Activated CD4-positive, alpha-beta T cell treated with anti-CD3 and anti-CD28 coated beads for 36 hours (primary cell): ENCODE results near the gene TAOK1. TPM values are rescaled to one million over a fixed set of nuclear protein-coding genes. Genes with fewer than 3 reads are reported as not detected.

Source experiments
- ATAC-seq: fragments of 200-7000 bp; cut with Tn5 transposase; one replicate; pipeline ENCODE4 v1.10.0; 2021; ENCODE audit warnings: mild to moderate bottlenecking, moderate library complexity
- CTCF ChIA-PET: fragments of 350-600 bp; sonication (Branson Sonifier 250); formaldehyde crosslinking; loops from one replicate; lab custom pipeline; 2021; ENCODE audit warnings: antibody characterized with exemption; lab: Charles Lee
- POLR2A ChIA-PET: fragments of 350-600 bp; sonication (Branson Sonifier 250); formaldehyde crosslinking; loops from one replicate; lab custom pipeline; 2021; ENCODE audit warnings: antibody characterized with exemption, inconsistent platforms; lab: Charles Lee
- DNase-seq: peaks from one replicate; pipeline ENCODE4 v3.0.0-alpha.2; 2020
- H3K27ac Mint-ChIP-seq: one replicate; pipeline ENCODE4 v1.8.0; 2021; ENCODE audit warnings: mixed read lengths
- H3K27me3 Mint-ChIP-seq: one replicate; pipeline ENCODE4 v1.8.0; 2021; ENCODE audit warnings: mixed read lengths
- H3K36me3 Mint-ChIP-seq: one replicate; pipeline ENCODE4 v1.8.0; 2021; ENCODE audit warnings: low read depth, mixed read lengths
- H3K4me1 Mint-ChIP-seq: one replicate; pipeline ENCODE4 v1.8.0; 2021; ENCODE audit warnings: mixed read lengths
- H3K4me3 Mint-ChIP-seq: one replicate; pipeline ENCODE4 v1.8.0; 2021; ENCODE audit warnings: mild to moderate bottlenecking, moderate library complexity, mixed read lengths
- H3K9me3 Mint-ChIP-seq: one replicate; pipeline ENCODE4 v1.8.0; 2021; ENCODE audit warnings: low read depth, mixed read lengths
- intact Hi-C, 2 experiments: fragments of 100-400 bp; cut with DNase I in 1 of 2; cut with micrococcal nuclease in 1 of 2; formaldehyde crosslinking; loops; one replicate each; pipeline versions ENCODE4 v1.14.2 to v1.15.1; 2022 to 2024; cut with DNase I, micrococcal nuclease
- total RNA-seq, 2 experiments: library from RNA; stranded (reverse); gene quantifications; one replicate each; pipeline ENCODE4 v1.2.3, GENCODE V29; 2021

TAOK1 gene
- total RNA-seq, 2 experiments from 2014 or later: 29.9 to 35.1 TPM

- peaks cover 58% of the 10 kb centered on the region for H3K4me1 Mint-ChIP-seq
- peak overlapping the region; percentile 83 for H3K4me3 Mint-ChIP-seq
- no peak for ATAC-seq
- ChIA-PET POLR2A (interaction anchor here (0.6 to 1.0 kb wide), 4 partner anchors 14 to 1255 kb away, joined by 3 read pairs; partner anchors contain the start of genes ABHD15, IFT20 and TNFAIP1), CTCF (interaction anchor here (0.6 to 5.0 kb wide), 9 partner anchors 10 to 153 kb away, joined by 3 to 79 read pairs (median 6); partner anchors contain the start of gene TP53I13)
- H3K36me3 Mint-ChIP-seq: peaks cover 5% of the 10 kb centered on the region
- H3K9me3 Mint-ChIP-seq: no peaks in the 10 kb centered on the region
- no peaks in the 10 kb centered on the region for H3K27me3 Mint-ChIP-seq
- H3K27ac Mint-ChIP-seq: peak overlapping the region; percentile 88
- intact Hi-C loops: loop anchor here (1.0 to 2.0 kb wide), 4 partner anchors 10 to 296 kb away; partner anchors contain the start of genes NUFIP2 (in 1 of the 2) and TAOK1 (in 1 of the 2)
- DNase-seq: no peak
Measured at GRCh38 chr17:29590411-29591145, 200.4 kb downstream of the TAOK1 start.

DNA sequence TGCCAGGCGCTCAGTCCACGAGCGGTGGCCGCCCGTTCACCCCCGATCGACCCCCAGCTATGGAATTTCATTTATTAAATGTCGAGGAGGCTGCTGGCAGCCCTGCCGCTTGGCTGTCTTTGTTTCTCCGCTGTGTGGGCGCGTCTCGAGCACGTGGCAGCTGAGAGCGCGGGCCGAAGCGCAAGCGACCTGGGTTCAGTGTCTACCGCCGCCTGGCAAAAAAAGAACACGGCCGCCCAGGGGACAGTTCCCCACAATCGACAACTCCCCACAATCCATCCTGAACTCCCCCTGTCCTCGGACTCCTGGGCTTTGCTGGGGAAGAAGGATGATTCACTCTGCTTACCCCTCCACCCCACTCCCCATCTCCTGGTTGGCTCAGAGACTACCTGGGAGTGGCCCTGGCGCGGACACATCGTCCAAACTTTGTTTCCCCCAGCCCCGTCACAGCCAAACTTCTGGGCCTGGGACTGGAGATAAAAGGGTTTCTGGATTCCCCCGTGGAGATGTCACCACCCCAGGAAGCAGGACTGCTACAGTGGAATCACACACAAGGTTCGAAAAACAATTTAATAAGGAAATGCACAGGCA is 201.1 kb downstream of the TAOK1 start:
- Mint-ChIP-seq H3K27ac (peak overlapping the region; percentile 79), H3K36me3 (peaks cover 5% of the 10 kb centered on the region), H3K4me3 (peak overlapping the region; percentile 83), H3K4me1 (peaks cover 53% of the 10 kb centered on the region), H3K27me3 (no peaks in the 10 kb centered on the region), H3K9me3 (no peaks in the 10 kb centered on the region)
- ChIA-PET CTCF (interaction anchor here (0.6 to 5.0 kb wide), 14 partner anchors 9 to 665 kb away, joined by 3 to 79 read pairs (median 5); partner anchors contain the start of gene TP53I13), POLR2A (interaction anchor here (0.6 to 1.0 kb wide), 3 partner anchors 15 to 188 kb away, joined by 3 read pairs; partner anchors contain the start of gene ABHD15)
- DNase-seq: peak; percentile 80
- peak; percentile 10 for ATAC-seq
- intact Hi-C loops: loop anchor here (1.0 to 2.0 kb wide), 4 partner anchors 11 to 297 kb away; partner anchors contain the start of genes NUFIP2 (in 1 of the 2) and TAOK1 (in 1 of the 2)

- H3K27me3 Mint-ChIP-seq: no peaks in the 10 kb centered on the region
- POLR2A ChIA-PET: interaction anchor here (0.8 to 1.8 kb wide), 2 partner anchors 22 to 25 kb away, joined by 3 to 10 read pairs; no protein-coding TSS in a partner anchor
Measured at GRCh38 chr17:29591737-29592608, 201.8 kb downstream of the TAOK1 start.

GRCh38 chr17:29592850-29593551 is 202.8 kb downstream of the TAOK1 start, which contains the start of gene ANKRD13B:
TSS of gene ANKRD13B (plus strand) at chr17:29593132. CDS start at chr17:29593622, 490 bp downstream.
- peak within 1 kb of the TSS; percentile 63 for H3K27ac Mint-ChIP-seq

More at GRCh38 chr17:29591737-29592608, 201.8 kb downstream of the TAOK1 start:
- H3K9me3 Mint-ChIP-seq: no peaks in the 10 kb centered on the region
- H3K4me3 Mint-ChIP-seq: peak overlapping the region; percentile 83
- intact Hi-C loops: loop anchor here (1.0 to 2.0 kb wide), 4 partner anchors 12 to 298 kb away; partner anchors contain the start of genes NUFIP2 (in 1 of the 2) and TAOK1 (in 1 of the 2)
- DNase-seq: peak; percentile 91
- CTCF ChIA-PET: interaction anchor here (0.6 to 5.0 kb wide), 19 partner anchors 9 to 665 kb away, joined by 3 to 79 read pairs (median 3); partner anchors contain the start of genes ABHD15, SSH2 and TP53I13
- H3K36me3 Mint-ChIP-seq: peaks cover 5% of the 10 kb centered on the region
- H3K4me1 Mint-ChIP-seq: peaks cover 46% of the 10 kb centered on the region
- ATAC-seq: peak; percentile 45
- H3K27ac Mint-ChIP-seq: peak overlapping the region; percentile 79

DNA sequence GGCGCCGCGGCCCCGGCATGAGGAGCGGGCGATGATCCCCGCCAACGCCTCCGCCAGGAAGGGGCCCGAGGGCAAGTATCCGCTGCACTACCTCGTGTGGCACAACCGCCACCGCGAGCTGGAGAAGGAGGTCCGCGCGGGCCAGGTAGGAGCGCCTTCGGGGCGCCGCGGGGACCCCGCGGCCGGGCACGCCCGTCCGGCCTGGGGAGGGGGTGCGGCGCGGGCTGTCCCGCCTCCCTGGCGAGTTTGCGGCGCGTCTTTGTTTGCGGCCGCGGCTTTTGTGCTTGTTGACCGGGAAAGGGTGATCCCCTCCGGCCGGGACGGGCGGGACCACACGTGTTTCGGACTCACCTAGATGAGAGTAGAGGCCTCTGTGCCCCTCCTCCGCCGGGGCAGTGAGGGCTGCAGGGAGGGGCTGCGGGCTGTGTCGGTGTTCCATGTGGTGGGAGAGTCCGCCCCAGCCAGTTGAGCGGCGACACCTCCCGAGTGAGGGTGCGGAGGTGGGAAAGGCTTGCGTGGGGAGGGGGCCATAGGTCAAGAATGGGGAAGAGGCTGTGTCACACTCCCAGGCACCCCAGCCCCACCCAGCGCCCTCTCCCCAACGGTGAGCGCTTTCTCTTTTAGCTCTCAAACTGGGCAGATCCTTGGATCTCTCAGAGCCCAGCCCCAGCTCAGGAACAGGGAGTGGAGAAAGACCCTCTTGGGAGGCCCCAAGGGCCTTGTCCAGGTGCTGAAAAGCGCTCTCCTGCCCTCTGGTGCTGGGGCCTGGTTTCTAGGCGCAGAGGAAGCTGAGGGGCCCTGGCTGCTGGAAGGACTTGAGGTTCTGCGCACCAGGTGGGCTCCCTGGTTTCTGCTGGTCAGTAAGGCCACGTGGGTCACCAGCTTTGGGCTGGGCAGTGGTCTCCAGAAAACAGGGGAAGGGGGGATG is 203.7 kb downstream of the TAOK1 start:
- Mint-ChIP-seq H3K9me3 (no peaks in the 10 kb centered on the region), H3K36me3 (no peaks in the 10 kb centered on the region), H3K27ac (no peak overlapping the region), H3K27me3 (no peaks in the 10 kb centered on the region), H3K4me3 (peak overlapping the region; percentile 74), H3K4me1 (peaks cover 33% of the 10 kb centered on the region)
- intact Hi-C loops: no loop called here
- POLR2A ChIA-PET: interaction anchor here (1.8 kb wide), 1 partner anchor 24 kb away, joined by 10 read pairs; no protein-coding TSS in a partner anchor
- CTCF ChIA-PET: interaction anchor here (0.9 to 5.0 kb wide), 8 partner anchors 13 to 336 kb away, joined by 3 to 79 read pairs (median 5); partner anchors contain the start of genes ABHD15, SSH2 and TP53I13
- DNase-seq (peak; percentile 67), ATAC-seq (no peak)

More at GRCh38 chr17:29592850-29593551, 202.8 kb downstream of the TAOK1 start, which contains the start of gene ANKRD13B:
- intact Hi-C loops: no loop called here
- H3K4me1 Mint-ChIP-seq: peaks cover 36% of the 10 kb centered on the region
- ATAC-seq (peak; percentile 10), DNase-seq (peak; percentile 74)
- H3K36me3 Mint-ChIP-seq: peaks cover 3% of the 10 kb centered on the region
- peak within 1 kb of the TSS; percentile 83 for H3K4me3 Mint-ChIP-seq
- ChIA-PET CTCF (interaction anchor here (0.6 to 5.0 kb wide), 12 partner anchors 12 to 643 kb away, joined by 3 to 79 read pairs (median 4); partner anchors contain the start of genes ABHD15, SSH2 and TP53I13), POLR2A (interaction anchor here (0.8 to 1.8 kb wide), 2 partner anchors 21 to 24 kb away, joined by 3 to 10 read pairs; no protein-coding TSS in a partner anchor)
- H3K27me3 Mint-ChIP-seq: no peaks in the 10 kb centered on the region
- H3K9me3 Mint-ChIP-seq: no peaks in the 10 kb centered on the region

DNA sequence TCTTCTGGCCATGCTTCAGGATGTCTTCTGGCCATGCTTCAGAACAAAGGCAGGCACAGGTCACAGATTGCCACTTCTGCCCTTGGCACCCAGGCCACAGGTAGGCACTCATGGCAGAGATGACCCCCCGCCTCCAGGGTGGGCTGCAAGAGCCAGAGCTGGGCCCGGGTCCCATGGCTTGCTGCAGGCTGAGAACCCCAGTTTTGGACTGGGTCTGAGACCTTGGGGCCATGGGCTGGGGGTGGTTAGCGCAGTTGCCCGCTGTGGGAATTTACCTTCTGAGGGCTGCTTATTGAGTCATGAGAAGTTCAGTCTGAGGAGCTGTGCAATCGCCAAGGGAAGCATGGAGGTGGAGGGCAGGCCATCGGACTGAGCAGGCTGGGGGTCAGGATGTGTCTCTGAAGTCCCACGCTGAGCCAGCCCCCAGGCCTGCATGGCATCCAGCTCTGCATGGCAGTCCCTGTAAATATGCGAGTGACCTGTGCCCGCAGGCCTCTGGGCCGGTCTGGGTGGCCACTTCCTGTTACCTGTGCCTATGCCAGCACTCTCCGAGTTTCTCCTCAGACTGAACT is 204.4 kb downstream of the TAOK1 start:
- DNase-seq: no peak
- H3K4me3 Mint-ChIP-seq: peak overlapping the region; percentile 74
- no peak for ATAC-seq
- no peaks in the 10 kb centered on the region for H3K27me3 Mint-ChIP-seq
- no peaks in the 10 kb centered on the region for H3K9me3 Mint-ChIP-seq
- CTCF ChIA-PET: interaction anchor here (1.3 to 5.0 kb wide), 3 partner anchors 19 to 27 kb away, joined by 5 to 79 read pairs (median 22); partner anchors contain the start of genes ABHD15 and TP53I13
- intact Hi-C loops: no loop called here
- POLR2A ChIA-PET: no interaction called here
- no peaks in the 10 kb centered on the region for H3K36me3 Mint-ChIP-seq
- no peak overlapping the region for H3K27ac Mint-ChIP-seq
- peaks cover 33% of the 10 kb centered on the region for H3K4me1 Mint-ChIP-seq

DNA sequence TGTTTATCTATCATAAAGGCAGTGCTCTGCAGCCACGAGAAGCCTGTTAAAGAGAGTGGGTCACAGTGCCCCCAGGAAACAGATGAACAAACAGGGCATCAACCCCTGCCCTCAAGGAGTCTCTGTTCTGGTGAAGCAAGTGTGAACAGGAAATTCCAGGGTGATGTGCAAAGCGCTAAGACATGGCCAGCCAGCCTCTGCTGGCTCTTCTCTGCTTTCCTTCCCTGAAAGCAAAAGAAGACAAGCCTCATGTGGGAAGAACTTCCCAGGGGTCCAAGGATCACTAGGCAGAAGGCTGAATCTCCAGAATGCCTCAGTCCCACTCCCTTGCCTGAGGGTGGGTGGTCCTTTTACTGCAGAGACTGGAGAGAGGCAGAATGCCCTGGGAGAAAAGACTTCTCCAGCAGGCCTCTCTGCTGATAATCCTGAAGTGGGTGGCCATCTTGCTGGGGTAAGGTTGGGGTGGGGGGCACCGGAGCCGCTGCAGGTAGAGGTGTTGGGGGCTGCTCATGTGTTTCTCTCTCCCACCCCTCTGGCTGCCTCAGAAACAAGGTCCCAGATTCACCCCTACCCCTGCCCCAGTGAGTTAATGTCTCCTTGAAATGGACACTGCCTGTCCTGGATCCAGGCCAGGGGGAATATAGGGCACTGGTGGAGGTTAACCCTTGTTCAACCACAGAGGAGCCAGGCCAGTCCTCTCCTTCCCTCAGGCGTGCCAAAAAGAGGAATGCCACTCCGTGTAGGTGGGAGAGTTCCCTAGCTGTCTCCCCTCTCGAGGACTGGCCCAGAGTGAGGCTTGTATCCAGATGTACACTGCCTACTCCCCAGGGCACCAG is 205.2 kb downstream of the TAOK1 start:
- Mint-ChIP-seq H3K27me3 (no peaks in the 10 kb centered on the region), H3K9me3 (no peaks in the 10 kb centered on the region), H3K4me3 (peak overlapping the region; percentile 74), H3K36me3 (no peaks in the 10 kb centered on the region), H3K27ac (no peak overlapping the region), H3K4me1 (peaks cover 28% of the 10 kb centered on the region)
- DNase-seq (no peak), ATAC-seq (no peak)
- intact Hi-C loops: no loop called here
- ChIA-PET CTCF (interaction anchor here (1.3 to 5.0 kb wide), 2 partner anchors 18 to 21 kb away, joined by 5 to 79 read pairs; no protein-coding TSS in a partner anchor), POLR2A (no interaction called here)
